ENCODE data around the gene IGF2. TPM values are rescaled to one million over a fixed set of nuclear protein-coding genes. Genes with fewer than 3 reads are reported as not detected.
A peak's percentile ranks its signal among the peaks of the same experiment; 100 is the strongest.

IGF2 gene
- total RNA-seq, 4 donors from 2014 or later, result 3.2 to 9.7 (median 5.6) TPM

- no peak for DNase-seq (ENCODE audit: low spot score in 2 of 2)
- WGBS, result 75% methylated on average over 27 of the region's 45 CpGs
- TF ChIP-seq EP300 (IDR thresholded peaks at IDR 0.05), result no peak
- no peak for TF ChIP-seq CTCF (IDR thresholded peaks at IDR 0.05)
- TF ChIP-seq POLR2A (IDR thresholded peaks at IDR 0.05), result no peak
- no peak for TF ChIP-seq POLR2AphosphoS5 (IDR thresholded peaks at IDR 0.05)
- no peaks in the 10 kb centered on the region for H3K36me3 ChIP-seq
- peaks cover 11% of the 10 kb centered on the region for H3K4me1 ChIP-seq
- no peak overlapping the region for H3K27ac ChIP-seq
- H3K27me3 ChIP-seq, result peaks cover 75% of the 10 kb centered on the region
- H3K9me3 ChIP-seq, result no peaks in the 10 kb centered on the region
- H3K4me3 ChIP-seq, result no peak overlapping the region
Measured at GRCh38 chr11:2169626-2170570, 30.7 kb upstream of the IGF2 start.

- H3K27me3 ChIP-seq, result peaks cover 77% of the 10 kb centered on the region
Measured at GRCh38 chr11:2169005-2169378, 29.8 kb upstream of the IGF2 start.

GRCh38 chr11:2168286-2169004, 29.3 kb upstream of the IGF2 start:
- H3K9me3 ChIP-seq, result no peaks in the 10 kb centered on the region
- 68% methylated on average over 22 of the region's 33 CpGs for WGBS
- H3K4me3 ChIP-seq, result no peak overlapping the region
- H3K36me3 ChIP-seq, result no peaks in the 10 kb centered on the region
- H3K4me1 ChIP-seq, result peaks cover 11% of the 10 kb centered on the region
- no peak overlapping the region for H3K27ac ChIP-seq
- DNase-seq (ENCODE audit: low spot score in 2 of 2), result no peak
- peaks cover 81% of the 10 kb centered on the region for H3K27me3 ChIP-seq
- TF ChIP-seq CTCF (IDR thresholded peaks at IDR 0.05) (no peak), POLR2A (IDR thresholded peaks at IDR 0.05) (no peak), POLR2AphosphoS5 (IDR thresholded peaks at IDR 0.05) (no peak), EP300 (IDR thresholded peaks at IDR 0.05) (no peak)

More at GRCh38 chr11:2169005-2169378, 29.8 kb upstream of the IGF2 start:
- Histone ChIP-seq H3K27ac (no peak overlapping the region), H3K36me3 (no peaks in the 10 kb centered on the region), H3K4me3 (no peak overlapping the region), H3K9me3 (no peaks in the 10 kb centered on the region), H3K4me1 (peaks cover 11% of the 10 kb centered on the region)
- no peak for DNase-seq (ENCODE audit: low spot score in 2 of 2)
- WGBS, result 43% methylated on average over 4 of the region's 10 CpGs
- TF ChIP-seq POLR2A (IDR thresholded peaks at IDR 0.05), result no peak
- no peak for TF ChIP-seq POLR2AphosphoS5 (IDR thresholded peaks at IDR 0.05)
- no peak for TF ChIP-seq EP300 (IDR thresholded peaks at IDR 0.05)

GRCh38 chr11:2167141-2168045, 28.2 kb upstream of the IGF2 start:
- no peak for TF ChIP-seq CTCF (IDR thresholded peaks at IDR 0.05)
- no peak for TF ChIP-seq EP300 (IDR thresholded peaks at IDR 0.05)
- TF ChIP-seq POLR2A (IDR thresholded peaks at IDR 0.05), result no peak
- TF ChIP-seq POLR2AphosphoS5 (IDR thresholded peaks at IDR 0.05), result no peak
- peaks cover 11% of the 10 kb centered on the region for H3K4me1 ChIP-seq
- H3K27me3 ChIP-seq, result peaks cover 90% of the 10 kb centered on the region
- no peak overlapping the region for H3K4me3 ChIP-seq
- H3K36me3 ChIP-seq, result no peaks in the 10 kb centered on the region
- H3K27ac ChIP-seq, result no peak overlapping the region
- no peaks in the 10 kb centered on the region for H3K9me3 ChIP-seq
- WGBS, result 66% methylated on average over 20 of the region's 31 CpGs
- DNase-seq (ENCODE audit: low spot score in 2 of 2), result no peak

- no peak for DNase-seq (ENCODE audit: low spot score in 2 of 2)
- Histone ChIP-seq H3K4me1 (peaks cover 11% of the 10 kb centered on the region), H3K27ac (no peak overlapping the region), H3K4me3 (peak overlapping the region; percentile 13), H3K36me3 (no peaks in the 10 kb centered on the region), H3K9me3 (no peaks in the 10 kb centered on the region), H3K27me3 (peaks cover 91% of the 10 kb centered on the region)
- TF ChIP-seq POLR2A (IDR thresholded peaks at IDR 0.05), result no peak
- peak in 1 of 2 donors; percentile 56 for TF ChIP-seq CTCF (IDR thresholded peaks at IDR 0.05)
- TF ChIP-seq EP300 (IDR thresholded peaks at IDR 0.05), result no peak
- TF ChIP-seq POLR2AphosphoS5 (IDR thresholded peaks at IDR 0.05), result no peak
- WGBS, result 15% methylated on average over 11 of the region's 70 CpGs
Measured at GRCh38 chr11:2166091-2166851, 27.1 kb upstream of the IGF2 start.
